ENCODE results near the gene ZBTB2.
"Not testable (repeated sequence)": the region's sequence is repeated elsewhere in the genome, so short reads cannot be mapped to it uniquely, and the experiment has no call there.

The ZBTB2 gene

DNA sequence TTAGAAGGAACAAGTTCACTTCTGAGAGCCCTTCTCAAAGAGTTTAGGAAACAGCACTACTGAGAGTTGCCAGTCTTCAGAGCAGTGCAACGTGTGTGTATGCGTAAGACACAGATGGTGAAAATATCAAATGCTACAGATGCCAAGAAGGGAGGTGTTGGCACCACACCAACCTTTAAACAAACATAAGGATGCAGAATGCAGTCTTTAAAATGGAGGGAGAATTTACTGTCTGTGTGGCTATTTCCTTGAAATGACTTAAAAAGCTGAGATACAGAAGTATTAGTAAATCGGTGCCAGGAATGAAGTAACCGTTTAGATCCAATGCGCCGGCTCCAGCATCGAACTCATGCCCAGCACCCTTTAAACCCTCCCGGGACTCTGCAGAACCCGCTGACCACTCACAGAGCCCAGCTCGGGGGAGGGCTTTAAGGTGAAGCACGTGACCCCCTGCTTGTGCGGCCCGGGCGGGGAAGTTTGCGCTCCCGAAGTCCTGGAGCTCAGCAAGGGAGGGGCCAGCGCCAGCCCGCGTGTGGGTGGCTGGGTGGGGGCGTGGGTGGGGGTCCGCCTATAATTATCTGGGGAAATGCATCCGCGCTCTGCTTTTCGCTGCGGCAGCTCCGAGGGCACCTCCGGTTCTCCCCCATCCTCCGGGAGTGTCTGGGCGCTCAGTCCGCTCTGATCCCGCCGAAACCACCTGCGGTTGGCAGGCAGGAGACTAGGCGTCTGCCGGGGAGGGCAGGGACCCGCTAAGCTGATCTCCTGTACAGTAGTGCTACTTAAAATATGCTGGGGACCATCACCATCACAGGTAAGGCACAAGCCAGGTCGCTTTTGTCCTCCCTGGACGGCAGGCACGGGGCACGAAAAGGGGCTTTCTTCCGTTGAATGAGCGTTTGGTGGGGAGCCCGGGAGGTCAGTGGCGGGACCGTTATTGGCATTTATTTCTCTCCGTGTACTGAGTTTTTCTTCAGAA, 66.0 kb downstream of the ZBTB2 start:
- peak; percentile 20 for DNase-seq

DNA sequence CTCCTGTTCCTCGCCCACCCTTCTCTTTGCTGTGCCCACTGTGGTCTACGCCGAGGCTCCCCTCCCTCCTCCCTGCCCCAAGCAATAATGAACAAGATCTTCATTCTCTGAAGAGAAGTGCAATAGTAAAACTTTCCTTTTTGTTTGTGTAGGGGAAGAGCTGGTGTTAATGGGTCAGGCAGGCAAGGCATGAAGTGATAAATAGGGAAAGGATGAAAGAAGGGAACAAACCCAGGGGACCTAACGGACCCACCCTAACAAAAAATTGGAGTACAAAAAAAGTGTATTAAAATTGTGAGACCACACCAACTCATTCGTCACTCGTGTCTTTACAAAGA, 66.9 kb downstream of the ZBTB2 start:
- no peak for DNase-seq

GRCh38 chr6:151323791-151324487, 67.4 kb downstream of the ZBTB2 start:
- DNase-seq = peak; percentile 72

- DNase-seq = no peak
These were observed 68.8 kb downstream of the ZBTB2 start for GRCh38 chr6:151322570-151322969.

DNA sequence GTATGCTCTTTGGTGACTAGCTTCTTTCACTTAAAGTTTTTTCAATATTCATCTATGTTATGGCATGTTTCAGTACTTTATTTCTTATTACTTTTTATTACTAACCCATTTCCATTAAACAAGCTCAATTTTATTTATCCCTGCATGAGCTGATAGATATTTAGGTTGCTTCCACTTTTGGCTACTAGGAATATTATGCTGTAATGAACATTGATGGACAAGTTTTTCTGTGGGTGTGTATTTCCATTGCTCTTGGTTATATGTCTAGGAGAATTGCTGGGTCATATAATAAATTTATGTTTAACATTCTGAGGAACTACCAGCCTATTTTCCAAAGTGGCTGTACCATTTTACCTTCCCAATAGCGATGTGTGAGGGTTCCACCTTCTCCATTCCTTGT, 69.9 kb downstream of the ZBTB2 start:
- DNase-seq = no peak

DNA sequence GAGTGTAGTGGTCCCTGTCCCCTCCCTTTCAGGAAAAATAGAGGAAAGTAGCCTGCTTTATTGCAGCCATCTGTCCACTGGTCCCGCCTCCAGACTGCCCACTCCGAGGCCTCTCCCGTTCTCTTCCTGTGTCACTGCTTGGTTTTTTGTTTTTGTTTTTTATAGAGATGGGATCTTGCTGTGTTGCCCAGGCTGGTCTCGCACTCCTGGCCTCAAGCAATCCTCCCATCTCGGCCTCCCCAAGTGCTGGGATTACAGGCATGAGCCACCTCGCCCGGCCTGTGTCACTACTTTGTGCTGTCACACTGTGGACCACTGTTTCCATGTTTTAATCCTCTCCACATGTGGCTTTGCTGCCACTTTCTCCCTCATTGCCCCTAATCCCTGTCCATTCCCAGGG, 71.2 kb downstream of the ZBTB2 start:
- DNase-seq = no peak

DNA sequence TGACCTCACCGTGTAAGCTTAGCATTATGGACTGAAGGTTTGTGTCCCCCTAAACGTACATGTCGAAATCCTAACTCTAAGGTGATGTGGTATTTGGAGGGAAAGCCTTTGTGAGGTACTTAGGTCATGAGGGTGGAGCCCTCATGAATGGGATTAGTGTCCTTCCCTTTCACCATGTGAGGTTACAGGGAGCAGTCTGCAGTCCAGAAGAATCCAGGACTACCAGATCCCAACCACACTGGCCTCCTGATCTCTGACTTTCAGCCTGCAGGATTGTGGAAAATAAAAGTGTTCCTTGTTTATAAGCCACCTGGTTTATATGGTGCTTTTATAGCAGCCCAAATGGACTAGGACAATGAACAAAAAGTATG, 73.4 kb downstream of the ZBTB2 start:
- DNase-seq = no peak

DNA sequence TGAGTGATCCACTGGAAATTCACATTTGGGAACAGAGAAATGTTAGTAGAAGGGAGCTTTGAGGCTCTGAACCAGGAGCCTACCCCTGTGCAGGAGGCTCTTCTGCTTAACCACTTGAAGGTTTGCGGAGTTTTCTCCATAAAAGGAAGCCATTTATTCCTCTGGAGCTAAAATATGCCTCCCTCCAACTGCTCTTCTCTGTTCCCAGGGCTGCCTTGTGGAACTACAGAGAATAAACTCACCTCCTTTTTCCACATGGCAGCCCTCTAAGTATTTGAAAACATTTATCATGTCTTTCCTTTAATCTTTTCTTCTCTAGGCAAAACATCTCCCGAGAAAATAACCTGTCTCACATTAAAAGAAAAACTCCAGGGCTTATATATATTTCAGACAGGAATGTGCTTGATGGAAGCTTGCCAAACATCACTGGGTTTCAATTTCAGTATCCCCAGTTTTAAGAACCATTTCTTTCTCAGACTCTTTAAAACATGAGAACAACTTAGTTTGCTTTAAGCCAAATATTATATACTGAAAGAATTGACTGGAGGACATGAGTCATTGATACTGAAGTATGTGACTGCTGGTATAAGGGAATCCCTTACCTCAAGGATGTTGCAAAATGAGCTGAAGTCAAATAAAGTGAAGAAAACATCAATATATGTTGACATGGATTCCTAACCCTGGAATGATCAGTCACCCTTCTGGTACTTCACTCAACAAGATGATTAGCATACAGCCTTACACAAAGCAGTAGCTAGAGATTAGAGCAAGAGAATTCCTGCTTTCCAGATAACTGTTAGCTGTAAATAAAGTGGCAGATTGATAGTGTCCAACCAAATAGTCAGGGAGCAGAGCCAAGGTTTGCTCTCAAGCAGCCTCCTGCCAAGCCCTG, 74.0 kb downstream of the ZBTB2 start:
- DNase-seq = no peak

DNA sequence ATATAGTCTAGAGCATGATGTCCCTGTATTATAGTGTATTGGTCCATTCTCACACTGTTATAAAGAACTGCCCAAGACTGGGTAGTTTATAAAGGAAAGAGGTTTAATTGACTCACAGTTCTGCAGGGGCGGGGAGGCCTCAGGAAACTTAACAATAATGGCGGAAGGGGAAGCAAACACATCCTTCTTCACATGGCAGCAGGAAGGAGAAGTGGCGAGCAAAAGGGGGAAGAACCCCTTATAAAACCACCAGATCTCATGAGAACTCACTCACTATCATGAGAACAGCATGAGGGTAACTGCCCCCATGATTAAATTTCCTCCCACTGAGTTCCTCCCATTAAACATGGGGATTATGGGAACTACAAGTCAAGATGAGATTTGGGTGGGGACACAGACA, 75.7 kb downstream of the ZBTB2 start:
- DNase-seq = not testable (repeated sequence)
